TTC549 (cell line): ENCODE results near the gene HJURP.

Experiments used
- FAIRE-seq: peaks from 2 replicates; lab custom pipeline; 2012; peaks lifted over from hg19 to GRCh38; lab: Jason Lieb, UNC

HJURP gene

DNA sequence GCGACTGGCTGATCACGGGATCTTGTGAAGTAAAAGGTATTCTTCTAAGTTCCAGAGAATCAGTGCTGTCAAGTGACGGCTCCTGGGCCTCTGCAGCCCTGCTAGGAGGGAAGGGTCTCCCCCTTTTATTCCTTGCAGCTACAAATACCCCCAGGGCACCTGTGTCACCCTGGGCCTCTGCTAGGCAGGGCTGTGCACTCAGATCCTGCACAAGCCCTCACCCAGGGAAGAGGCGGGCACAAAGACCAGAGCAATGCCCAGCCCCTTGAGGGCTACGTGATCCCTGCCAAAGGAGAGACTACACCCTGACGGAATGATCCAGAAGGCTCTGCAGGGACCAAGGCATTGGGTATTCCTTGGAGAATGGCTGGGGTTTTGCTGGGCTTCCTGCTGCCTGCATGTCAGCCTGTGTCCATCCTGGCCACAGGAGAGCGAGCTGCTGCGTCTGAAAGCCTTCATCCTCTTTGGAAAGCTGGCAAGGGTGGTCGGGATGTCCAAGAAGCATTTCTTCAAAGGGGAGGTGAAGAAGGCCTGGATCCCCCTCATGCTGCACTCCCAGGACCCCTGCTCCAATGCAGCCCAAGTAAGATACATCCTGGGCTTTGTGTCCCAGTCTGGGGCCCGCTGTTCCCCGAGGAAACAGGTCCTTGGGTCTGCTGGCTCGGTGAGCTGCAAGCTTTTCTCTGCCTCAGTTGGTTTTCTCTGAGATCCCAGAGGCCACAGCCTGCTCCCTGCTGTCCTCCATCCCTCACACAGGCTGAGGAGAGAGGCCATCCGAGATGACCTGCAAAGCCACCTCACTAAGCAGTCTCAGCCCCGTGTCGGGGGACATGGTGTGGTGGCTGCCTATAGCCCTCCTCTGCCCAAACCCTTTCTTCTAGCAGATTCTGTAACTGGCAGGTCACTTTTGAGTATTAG is 24.9 kb downstream of the HJURP start:
- FAIRE-seq = no peak

DNA sequence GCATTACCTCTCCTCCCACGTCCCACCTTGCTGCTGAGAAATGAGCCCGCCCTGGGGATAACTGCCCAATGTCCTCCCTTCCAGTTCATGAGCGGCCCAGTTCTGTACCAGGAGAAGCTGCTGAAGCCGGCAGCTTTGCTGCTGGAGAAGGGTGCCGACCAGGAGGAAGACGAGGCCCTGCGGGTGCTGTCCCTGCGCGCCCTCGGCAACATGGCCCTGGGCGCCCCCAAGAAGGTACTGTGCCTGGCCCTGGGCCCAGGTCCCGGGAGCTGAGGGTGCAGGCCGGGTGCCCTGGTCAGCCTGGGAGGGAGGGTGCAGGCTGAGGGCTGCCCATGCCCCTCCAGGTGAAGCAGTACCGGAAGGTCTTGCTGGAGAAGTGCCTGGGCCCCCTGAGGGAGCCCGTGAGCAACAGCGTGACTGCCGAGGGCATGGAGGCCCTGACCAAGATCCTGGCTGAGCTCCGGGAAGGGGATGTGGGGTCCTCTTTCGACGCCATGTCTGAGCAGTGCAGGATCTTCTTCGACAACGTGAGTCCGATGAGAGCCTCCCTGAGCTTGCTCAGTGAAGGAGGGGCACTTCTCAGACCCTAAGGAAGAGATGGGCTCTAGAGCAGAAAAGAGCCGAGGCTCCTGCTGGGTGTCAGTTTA is 25.7 kb downstream of the HJURP start:
- no peak for FAIRE-seq

DNA sequence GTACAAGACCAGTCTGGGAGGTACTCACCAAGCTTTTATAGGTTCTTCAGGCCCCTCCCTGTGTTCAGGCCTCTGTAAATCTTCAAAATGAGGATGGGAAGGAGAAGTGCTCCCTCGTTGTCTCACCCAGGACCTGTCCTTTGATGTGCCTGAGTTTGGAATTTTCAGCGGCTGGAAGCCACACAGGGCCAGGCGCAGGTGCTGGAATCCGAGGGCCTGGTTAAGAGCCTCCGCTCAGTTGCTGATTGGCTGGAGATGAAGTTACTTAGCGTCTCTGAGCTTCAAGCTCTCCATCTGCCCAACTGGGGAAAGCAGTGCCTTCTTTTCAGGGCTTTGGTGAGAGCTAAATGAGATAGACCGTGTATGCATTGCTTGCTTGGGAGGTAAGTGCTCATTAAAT is 30.0 kb downstream of the HJURP start:
- FAIRE-seq = no peak

DNA sequence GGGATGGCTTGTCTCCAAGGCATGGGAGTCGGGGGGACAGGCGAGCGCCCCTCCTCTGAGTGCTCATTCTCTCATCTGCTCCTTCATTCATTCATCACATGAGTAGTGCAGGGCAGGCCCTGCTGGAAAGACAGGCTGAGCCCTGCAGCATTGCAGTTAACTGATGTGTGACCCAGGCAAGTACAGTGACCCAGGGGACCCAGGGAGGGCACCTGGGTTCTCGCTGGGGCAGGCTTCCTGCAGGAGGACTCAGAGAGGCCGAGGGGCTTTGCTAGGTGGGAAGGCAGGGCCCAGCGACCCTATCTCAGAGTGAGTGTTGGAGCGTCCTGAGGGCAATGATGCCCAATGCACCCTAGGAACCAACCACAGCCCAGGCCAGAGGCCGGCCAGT is 30.6 kb downstream of the HJURP start:
- FAIRE-seq = no peak

DNA sequence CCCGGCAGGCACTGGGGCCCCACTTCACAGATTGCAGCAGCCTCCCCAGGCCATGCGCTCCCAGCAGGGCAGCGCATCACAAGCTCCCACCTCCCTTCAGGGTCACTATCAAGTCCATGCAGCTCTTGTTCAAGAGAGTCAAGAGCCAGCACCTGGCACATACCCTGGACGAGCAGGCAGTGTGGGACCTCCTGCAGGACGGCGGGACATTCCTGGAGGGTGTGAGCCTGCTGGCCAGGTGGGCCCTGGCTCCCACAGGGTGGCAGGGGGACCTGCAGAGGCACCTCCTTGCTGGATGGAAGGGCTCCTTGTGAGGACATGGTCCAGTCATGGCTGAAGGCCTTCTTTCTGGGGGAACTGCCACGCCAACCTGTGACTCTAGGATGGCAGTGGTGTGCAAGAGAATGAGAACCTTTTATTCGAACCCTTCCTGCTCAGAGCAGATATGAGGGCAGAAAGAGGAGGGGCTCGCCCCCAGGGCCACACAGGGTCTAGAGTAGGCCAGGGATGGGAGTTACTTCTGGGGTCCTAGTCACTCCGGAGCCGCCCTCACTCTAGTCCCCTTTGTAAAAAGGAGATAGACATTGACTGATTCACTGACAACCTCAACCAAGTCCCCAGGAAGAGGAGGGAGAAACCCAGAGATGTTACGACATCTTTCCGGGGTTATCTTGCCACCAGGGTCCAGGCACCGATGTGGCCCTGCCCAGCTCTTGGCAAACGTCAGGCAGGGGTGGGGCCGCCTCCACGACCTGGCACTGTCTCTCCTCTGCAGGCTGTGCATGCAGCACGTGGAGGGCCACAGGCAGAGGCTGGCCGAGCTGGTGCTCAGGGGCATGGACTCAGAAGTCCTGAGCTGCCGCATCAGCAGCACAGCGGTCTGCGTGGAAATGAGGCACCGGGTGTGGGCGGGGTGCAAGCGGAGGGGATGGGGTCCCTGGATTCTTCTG is 31.3 kb downstream of the HJURP start:
- no peak for FAIRE-seq

DNA sequence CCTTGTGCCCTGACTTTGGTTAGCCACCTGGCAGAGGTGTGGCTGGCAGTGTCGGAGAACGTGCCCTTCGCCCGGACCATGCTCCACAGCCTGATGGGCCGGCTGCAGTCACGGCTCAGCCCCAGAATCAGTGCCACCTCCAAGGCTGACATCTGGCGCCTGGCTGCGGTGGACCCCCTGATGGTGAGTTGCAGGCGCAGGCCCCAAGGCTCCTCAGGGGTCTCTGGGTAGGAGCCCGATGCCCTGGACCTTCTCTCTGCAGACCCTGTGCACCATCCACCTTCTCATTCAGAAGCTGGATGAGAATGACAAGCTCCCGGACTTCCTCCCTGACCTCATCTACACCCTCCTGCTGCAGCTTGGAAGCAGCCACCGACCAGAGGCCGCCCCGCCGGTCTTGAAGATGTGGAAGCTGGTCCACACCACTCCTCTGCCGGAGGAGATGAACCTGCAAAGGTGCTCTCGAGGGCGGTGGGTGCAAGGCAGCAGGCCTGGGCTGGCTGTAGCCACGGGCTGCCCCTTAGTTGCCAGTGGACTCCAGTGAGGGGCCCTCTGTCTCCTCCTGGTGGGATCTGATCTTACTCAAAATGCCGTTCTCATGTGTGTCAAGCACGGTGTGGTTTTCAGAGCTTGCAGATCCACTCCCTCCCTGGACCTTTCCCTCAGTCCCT is 32.1 kb downstream of the HJURP start:
- FAIRE-seq = no peak

DNA sequence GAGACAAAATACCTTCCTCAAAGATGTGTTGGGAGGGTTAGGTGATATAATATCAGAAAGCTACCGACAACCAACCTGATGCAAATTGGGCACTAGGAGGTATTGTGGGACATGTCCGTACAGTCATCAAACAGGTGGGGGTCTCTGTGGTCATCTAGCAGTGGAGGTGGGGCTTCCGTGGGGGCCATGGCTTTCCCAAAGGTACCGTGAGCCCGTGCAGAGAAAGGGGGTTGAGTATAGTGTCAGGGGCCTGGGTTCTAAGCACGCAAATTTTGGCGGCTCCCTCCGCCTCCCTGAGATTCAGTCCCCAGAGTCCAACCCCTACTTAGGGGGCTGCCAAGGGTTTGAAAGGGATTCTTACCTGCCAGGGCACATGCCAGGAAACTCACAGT is 32.6 kb downstream of the HJURP start:
- no peak for FAIRE-seq

DNA sequence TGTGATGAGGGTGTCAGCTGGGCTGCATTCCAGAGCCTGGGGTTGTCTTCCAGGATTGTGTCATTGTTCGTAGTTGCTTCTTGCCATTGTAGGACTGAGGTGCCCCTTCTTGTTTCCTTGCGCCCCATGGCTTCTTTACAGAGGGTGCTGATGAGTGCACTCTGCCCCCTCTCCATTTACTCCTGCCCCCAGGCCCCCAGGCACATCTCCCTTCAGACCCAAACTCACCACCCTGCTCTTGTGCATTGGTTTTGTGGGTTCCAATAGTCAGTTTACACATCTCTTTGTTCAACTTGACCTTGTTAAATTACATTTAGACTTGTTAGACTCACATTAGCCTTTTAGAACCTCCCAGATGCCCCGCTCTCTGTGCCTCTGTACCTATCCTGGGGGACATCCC is 33.1 kb downstream of the HJURP start:
- FAIRE-seq = no peak

DNA sequence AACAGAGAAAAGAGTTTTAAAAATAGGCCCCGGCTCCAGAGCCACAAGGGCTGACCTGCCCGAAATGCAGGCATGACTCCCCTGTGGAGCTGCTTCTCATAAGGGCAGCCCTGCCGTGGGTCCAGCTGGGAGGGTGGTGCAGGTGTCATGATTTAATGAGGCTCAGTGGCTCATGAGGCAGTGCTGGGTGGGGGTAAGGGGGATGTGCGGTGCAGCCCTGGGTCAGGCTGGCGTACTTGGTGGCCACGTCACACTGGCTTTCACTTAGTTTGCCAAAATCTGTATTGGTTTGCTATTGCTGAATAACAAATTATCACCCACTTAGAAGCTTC is 33.6 kb downstream of the HJURP start:
- FAIRE-seq = no peak

DNA sequence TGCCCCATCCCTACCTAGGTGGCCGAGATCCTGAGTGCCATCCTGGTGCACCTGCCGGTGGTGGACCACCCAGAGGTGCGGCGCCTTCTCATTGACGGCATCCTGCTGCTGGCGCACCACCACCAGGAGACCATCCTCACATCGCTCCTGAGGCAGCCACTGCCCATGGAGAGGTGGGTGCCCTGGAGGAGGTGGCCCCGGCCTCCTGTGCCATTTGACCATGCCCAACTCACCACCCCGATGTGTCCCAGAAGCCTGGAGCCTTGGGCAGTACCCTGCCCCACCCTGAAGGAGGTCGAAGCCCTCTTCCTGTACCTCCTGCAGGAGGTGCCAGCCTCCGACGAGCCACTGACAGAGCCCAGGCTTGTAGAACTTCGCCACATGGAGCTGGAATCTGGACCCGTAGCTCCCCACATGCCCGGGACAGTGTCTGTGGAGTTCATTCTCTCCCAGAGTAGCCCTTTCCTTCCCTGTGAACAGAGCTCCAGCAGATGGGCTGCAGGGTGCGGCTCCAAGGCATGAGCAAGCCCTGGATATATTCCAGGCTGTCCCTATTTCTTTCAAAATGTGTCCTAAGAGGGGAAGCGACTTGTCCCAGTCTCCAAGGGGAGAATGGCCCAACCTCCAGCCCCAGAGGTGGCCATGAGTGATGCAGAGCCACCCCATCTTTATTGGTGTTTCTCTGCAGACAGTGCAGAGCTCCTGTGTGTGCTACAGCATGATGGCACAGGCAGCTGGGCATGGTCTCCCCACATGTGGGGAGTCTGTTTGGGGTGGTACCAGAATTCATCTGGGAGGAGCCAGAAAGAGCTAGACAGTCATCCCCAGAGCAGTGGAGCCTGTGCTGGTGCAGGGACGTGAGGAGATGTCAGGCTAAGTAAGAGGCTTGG is 34.2 kb downstream of the HJURP start:
- no peak for FAIRE-seq

DNA sequence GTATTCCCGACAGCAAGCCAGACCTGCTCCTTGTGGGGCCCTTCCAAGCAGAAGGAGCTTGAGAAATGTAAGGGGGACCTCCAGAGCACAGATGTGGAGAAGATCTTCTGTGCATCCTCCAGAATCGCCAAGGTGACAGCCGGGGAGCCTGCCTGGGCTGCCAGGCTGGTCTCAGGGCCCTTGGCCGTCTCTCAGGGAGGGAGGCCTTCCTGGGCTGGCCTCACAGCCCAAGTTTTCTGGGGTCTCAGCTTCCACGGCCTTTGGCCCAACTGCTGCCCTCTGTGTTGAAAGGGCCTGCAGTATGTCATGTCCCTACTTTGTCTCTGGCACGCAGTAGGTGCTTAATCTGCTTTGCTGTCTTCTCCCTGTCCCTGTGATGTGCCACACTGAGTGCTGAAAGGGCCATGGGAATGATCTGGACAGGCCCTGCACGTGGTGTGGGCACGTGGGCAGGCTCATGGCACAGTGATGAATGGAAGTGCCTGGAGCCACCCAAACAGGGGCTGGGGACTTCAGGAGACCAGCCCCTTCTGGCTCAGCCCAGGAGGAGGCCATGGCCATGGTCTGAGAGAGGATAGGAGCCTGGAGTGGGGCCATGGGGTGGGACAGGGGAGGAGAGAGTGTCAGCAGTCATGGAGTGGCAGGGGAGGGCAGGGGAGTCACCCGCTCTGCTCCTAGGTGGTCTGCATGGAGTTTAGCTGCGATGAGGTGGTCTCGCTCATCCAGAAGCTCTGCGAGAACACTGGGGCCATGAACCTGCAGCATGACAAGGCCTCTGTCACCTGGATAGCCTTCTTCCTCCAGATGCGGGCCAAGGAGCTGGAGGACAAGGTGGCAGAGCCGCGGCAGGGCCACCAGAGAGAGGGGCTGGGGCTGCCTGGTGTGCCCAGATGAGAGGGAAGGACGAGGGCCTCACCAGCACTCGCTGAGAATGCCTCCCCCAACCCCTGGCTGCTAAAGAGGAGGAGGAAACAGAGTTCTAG is 35.4 kb downstream of the HJURP start:
- no peak for FAIRE-seq

DNA sequence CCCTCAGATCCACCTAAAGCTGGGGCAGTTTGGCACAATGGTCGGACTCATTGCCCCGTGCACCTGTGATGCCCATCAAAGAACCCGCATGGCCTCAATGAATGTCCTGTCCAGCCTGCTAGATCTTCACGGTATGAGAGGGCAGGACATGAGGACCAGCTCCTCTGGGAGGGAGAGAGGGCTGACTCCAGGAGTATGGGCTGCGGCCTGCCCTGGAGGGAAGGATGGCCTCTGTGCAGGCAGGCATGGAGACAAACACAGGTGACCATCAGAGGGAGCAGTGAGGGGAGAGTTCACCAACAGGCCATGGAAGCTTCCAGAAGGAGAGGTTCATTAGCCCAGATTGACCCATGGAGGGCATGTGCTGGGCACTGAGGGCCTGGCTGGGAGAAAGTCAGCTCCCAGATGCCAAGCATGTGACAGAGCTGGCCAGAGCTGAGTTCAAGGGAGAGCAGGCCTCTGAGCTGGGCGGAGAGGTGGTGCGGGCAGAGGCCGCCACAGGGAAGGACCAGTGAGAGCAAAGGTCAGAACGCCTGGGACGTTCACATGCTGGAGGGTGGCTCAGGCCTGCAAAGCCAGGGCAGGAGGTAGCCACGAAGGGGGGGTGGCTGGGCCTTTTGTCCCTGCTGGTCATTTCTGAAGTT is 36.2 kb downstream of the HJURP start:
- FAIRE-seq = no peak

DNA sequence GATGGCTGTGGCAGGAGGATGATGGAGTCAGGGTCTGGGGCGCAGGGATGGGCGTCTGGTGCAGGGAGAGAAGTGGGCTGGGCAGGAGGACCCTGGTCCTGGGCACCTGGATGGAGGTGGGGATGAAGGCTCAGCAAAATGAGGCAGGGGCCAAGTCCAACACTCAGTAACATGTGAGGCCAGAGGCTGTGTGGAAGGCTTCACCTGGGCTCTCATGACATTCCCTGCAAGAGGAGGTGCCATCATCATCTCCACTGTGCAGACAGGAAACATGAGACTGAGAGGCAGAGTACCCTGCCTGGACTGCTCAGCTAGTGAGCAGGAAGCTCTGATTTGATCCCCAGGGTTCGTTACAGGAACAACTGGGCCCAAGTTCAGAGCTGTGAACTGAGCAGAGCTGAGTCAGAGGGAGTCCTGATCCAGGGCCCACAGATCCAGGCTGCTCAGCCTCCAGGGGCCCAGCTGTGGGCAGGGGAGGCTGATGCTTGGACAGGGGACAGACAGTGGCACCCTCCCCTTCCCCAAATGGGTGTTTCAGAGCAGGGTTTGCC is 36.9 kb downstream of the HJURP start:
- no peak for FAIRE-seq

DNA sequence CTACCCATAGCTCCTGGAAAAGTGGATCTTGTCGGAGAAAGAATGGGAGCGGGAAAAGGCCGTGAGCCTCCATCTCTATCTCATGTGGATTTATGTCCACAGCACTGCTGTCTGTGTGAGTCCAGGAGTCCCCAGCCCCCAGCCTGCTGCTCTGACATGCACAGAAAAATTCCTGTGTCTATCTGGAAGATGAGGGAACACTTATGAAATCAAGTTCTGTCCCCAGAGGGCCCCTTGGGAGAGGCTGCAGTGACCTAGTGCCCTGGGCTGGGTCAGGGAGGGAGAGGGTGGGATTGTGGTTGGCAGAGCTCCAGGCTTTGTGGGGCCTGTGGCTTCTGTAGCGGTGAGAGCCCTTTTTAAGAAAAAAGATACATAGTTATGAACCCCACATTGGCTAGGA is 37.6 kb downstream of the HJURP start:
- FAIRE-seq = no peak

DNA sequence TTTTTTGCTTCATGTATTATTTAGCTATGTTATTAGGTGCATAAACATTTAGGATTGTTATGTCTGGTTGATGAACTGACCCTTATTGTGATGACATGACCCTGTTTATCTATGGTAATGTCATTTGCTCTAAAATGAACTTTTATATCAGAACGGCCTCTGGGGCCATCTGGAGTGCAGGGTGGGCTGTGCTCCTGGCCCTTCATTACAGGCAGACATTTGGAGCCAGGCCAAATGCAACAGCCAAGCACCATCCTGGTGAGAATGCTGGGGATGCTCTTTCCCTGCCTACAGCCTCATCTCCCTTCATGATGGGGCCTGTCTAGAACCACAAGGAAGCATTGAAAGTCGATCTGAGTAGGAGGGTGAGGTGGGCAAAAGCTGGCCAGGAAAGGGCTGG is 38.0 kb downstream of the HJURP start:
- FAIRE-seq = no peak

DNA sequence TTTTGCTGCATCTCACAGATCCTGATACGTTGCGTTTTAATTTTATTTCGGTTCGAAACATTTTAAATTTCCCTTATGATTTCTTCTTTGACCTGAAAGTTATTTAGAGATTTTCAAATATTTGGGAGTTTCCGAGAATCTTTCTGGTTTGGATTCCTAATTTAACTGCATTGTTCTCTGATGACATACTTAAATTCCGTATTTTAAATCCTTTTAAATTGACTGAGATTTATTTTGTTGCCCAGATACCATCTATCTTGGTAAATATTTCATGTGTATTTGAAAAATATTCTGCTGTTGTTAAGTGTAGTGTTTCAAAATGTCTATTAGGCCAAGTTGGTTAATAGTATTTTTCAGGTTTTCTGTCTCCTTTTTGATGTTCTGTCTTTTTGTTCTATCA is 38.5 kb downstream of the HJURP start:
- no peak for FAIRE-seq

DNA sequence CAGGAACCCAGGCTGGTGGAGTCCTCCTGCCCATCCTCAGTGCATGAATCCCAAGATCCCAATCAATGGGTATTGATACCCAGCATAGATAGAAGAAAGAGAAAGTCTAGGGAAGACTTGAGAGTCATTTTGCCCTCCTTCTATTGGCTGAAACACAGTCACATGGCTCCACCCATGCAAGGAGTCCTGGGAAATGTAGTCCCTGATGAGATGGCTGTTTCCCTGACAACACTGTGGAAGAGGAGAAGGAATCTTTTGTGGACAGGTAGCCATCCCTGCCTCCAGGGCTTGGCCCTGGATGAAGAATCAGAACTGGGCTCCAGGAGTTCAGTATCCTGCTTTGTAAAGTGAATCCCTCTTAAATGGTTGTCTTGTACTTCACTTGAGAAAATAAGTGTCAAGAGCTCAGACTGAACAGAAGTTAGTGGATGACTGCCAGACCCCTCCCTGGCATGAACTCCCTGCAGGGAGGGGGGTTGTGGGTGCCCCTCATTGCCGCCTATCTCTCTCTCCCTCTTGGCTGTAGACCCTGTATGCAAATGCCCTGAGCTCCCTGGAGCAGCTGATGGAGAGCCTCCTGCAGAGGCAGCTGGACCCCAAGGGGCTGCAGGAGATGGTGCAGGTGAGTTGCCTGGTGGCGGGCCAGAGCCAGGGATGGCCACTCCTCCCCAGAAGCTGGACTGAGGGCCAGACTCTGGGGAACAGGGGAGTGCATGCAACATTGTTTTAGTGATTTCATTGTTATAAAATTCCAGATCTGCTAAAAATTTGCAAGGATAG is 40.1 kb downstream of the HJURP start:
- FAIRE-seq = no peak
